Nephron (organoid): ENCODE measurements around the gene ENDOD1.

Experiments used
- H3K27ac Mint-ChIP-seq, 3 experiments: 2 replicates each; pipeline ENCODE4 v1.8.0; 2020; ENCODE audit warnings: mixed read lengths in 3 of 3, mild to moderate bottlenecking in 2 of 3, moderate library complexity in 1 of 3
- H3K27me3 Mint-ChIP-seq: 2 replicates; pipeline ENCODE4 v1.8.0; 2021; ENCODE audit warnings: low read depth, mild to moderate bottlenecking, moderate library complexity, mixed read lengths
- H3K36me3 Mint-ChIP-seq: 2 replicates; pipeline ENCODE4 v1.8.0; 2020; ENCODE audit warnings: low read depth, mixed read lengths
- H3K4me1 Mint-ChIP-seq: 2 replicates; pipeline ENCODE4 v1.8.0; 2020; ENCODE audit warnings: mixed read lengths
- H3K4me3 Mint-ChIP-seq, 3 experiments: 2 replicates each; pipeline ENCODE4 v1.8.0; 2020; ENCODE audit warnings: mild to moderate bottlenecking in 3 of 3, mixed read lengths in 3 of 3, moderate library complexity in 2 of 3
- H3K9me3 Mint-ChIP-seq: 2 replicates; pipeline ENCODE4 v1.8.0; 2020; ENCODE audit warnings: mixed read lengths
- CTCF ChIP-seq, 3 experiments: fragments of 200-600 bp; sonication (generic); IDR thresholded peaks; one replicate each; pipeline ENCODE4 v1.5.0; 2021; ENCODE audit warnings: antibody characterized with exemption in 3 of 3; ENCODE audit not compliant: unreplicated experiment in 3 of 3

ENDOD1 gene

DNA sequence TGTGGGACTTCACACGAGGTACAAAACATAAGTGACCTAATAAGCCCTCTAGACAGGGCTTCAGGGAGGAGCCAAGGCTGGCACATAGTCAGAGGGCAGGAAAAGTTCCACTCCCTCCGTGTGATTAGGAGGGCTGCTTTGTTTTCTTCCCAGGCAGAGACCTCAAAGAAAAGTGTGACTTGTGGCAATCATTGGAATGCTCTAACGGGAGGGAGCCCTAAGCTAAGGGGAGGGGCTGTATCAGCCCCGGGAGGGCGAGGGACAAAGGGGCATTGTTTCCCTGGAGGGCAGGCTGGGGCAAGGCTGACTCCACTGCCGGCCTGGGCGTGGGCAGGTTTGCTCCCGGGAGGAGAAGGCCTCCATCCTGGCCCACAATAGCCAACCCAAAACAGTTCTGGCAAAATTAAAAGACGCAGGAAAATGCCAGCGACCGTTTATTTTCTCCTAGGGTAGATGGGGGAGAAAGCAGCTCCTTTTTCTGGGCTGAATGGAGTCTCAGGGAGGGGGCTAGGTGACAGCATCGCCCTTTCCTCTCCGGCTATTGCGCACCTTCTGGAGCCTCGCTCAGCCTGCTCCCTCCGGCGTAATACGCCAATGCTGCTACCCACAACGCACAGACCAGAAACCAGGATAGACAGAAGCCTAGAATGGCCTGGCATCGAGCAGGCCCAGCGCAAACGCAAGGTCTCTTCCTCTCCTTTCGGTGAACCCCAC lies 60.2 kb downstream of the ENDOD1 start:
- peaks cover 72% of the 10 kb centered on the region for H3K4me1 Mint-ChIP-seq
- H3K4me3 Mint-ChIP-seq = peak overlapping the region; percentile 86 to 88 (median 87)
- H3K27ac Mint-ChIP-seq = peak overlapping the region; percentile 89 to 95 (median 90)
- H3K9me3 Mint-ChIP-seq = no peaks in the 10 kb centered on the region
- no peak for TF ChIP-seq CTCF (IDR thresholded peaks at IDR 0.05; ENCODE audit: unreplicated experiment in 3 of 3)
- H3K36me3 Mint-ChIP-seq = no peaks in the 10 kb centered on the region
- peaks cover 3% of the 10 kb centered on the region for H3K27me3 Mint-ChIP-seq

- Mint-ChIP-seq H3K36me3 (no peaks in the 10 kb centered on the region), H3K27me3 (peaks cover 3% of the 10 kb centered on the region), H3K27ac (peak overlapping the region; percentile 89 to 95 (median 90)), H3K9me3 (no peaks in the 10 kb centered on the region), H3K4me1 (peaks cover 70% of the 10 kb centered on the region), H3K4me3 (peak overlapping the region; percentile 86 to 88 (median 87))
- peak; percentile 73 to 75 (median 75) for TF ChIP-seq CTCF (IDR thresholded peaks at IDR 0.05; ENCODE audit: unreplicated experiment in 3 of 3)
Observed at GRCh38 chr11:95150956-95151684, 61.5 kb downstream of the ENDOD1 start.

DNA sequence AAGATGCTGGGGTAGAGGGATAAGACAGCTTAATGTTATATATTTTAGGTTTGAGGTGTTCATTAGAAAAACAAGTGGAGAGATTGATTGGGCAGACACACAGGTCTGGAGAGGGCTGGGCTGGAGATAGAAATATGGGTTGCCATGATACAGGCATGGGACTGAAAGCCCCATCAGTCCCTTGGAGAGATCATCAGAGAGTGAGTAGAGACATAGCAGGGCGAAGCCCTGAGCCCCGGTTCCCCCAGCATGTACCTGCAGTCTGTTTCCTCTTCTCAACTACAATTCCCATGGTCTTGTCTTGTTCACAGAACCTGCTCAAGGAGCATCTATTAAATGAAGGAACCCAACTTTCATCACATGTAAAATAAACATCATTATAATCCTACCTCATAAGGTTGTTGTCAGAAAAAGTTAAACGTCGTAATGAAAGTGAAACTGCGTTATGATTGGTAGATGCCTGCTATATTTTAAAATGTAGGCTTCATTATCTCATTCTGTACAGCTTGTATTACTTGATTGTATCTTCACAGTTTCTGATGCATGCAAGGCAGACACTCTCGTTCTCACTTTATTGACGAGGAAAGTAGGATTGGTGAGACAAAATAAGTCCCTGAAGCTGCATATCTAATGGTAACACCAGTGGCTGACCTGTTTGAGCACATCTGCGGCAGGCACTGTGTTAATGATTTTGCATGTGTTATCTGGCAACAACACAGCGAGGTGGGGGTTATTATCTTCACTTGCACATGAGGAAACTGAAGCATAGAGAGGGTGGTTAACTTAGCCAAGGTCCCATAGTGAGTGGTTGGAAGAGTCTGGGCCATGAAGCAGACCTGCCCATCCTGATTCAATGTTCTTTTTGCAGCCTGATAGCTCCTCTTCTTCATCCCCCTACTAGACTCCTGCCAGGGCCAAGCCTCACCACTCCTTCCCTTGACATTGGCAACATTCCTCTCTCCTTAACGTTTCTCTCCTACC lies 63.5 kb downstream of the ENDOD1 start:
- H3K9me3 Mint-ChIP-seq = no peaks in the 10 kb centered on the region
- TF ChIP-seq CTCF (IDR thresholded peaks at IDR 0.05; ENCODE audit: unreplicated experiment in 3 of 3) = no peak
- peak overlapping the region; percentile 4 to 27 (median 21) for H3K27ac Mint-ChIP-seq
- H3K27me3 Mint-ChIP-seq = peaks cover 3% of the 10 kb centered on the region
- peak overlapping the region in 2 of 3 experiments; percentile 31 to 61 for H3K4me3 Mint-ChIP-seq
- peaks cover 72% of the 10 kb centered on the region for H3K4me1 Mint-ChIP-seq
- H3K36me3 Mint-ChIP-seq = no peaks in the 10 kb centered on the region

- no peaks in the 10 kb centered on the region for H3K9me3 Mint-ChIP-seq
Observed at GRCh38 chr11:95153857-95154246, 64.2 kb downstream of the ENDOD1 start.

More at GRCh38 chr11:95153857-95154246, 64.2 kb downstream of the ENDOD1 start:
- H3K4me3 Mint-ChIP-seq = peak overlapping the region in 2 of 3 experiments; percentile 13 to 45
- TF ChIP-seq CTCF (IDR thresholded peaks at IDR 0.05; ENCODE audit: unreplicated experiment in 3 of 3) = no peak
- H3K4me1 Mint-ChIP-seq = peaks cover 68% of the 10 kb centered on the region
- H3K27ac Mint-ChIP-seq = peak overlapping the region in 2 of 3 experiments; percentile 4 to 27
- H3K27me3 Mint-ChIP-seq = peaks cover 3% of the 10 kb centered on the region
- no peaks in the 10 kb centered on the region for H3K36me3 Mint-ChIP-seq
